HL-60 (cell line): ENCODE results near the gene FRMPD4.

Experiments used
- DNase-seq, 2 experiments: peaks; one replicate each; pipeline ENCODE4 v3.0.0-alpha.2; 2010 to 2020; ENCODE audit warnings: low read depth in 1 of 2, low spot score in 1 of 2
- H3K27ac ChIP-seq: fragments of 250-450 bp; sonication (Bioruptor Pico); replicated peaks from 2 replicates; pipeline ENCODE4 v1.5.1; 2020; ENCODE audit warnings: mild to moderate bottlenecking, moderate library complexity
- H3K27me3 ChIP-seq: fragments of 250-450 bp; sonication (Bioruptor Pico); 2 replicates; pipeline ENCODE4 v1.5.1; 2021; ENCODE audit warnings: mild to moderate bottlenecking, moderate library complexity; ENCODE audit not compliant: insufficient read depth, poor library complexity, severe bottlenecking
- H3K4me3 ChIP-seq: replicated peaks from 2 replicates; pipeline ENCODE4 v1.5.1; 2011; ENCODE audit warnings: mild to moderate bottlenecking, control low read depth, low read length; ENCODE audit not compliant: insufficient read depth
- CTCF ChIP-seq: IDR thresholded peaks from one replicate; pipeline ENCODE4 v1.5.1; 2011; ENCODE audit warnings: low read length, control low read depth, inconsistent platforms; ENCODE audit not compliant: insufficient read depth
- GABPA ChIP-seq: IDR thresholded peaks from 2 replicates; pipeline ENCODE4 v1.6.1; 2012; ENCODE audit warnings: low read depth
- POLR2AphosphoS5 ChIP-seq: IDR thresholded peaks from 2 replicates; pipeline ENCODE4 v1.6.1; 2012; ENCODE audit warnings: low read depth
- REST ChIP-seq: IDR thresholded peaks from 2 replicates; pipeline ENCODE4 v1.6.1; 2012; ENCODE audit warnings: low read depth; ENCODE audit not compliant: insufficient replicate concordance
- SPI1 ChIP-seq: IDR thresholded peaks from 2 replicates; pipeline ENCODE4 v1.6.1; 2012; ENCODE audit warnings: low read depth, mild to moderate bottlenecking, borderline replicate concordance

The FRMPD4 gene

DNA sequence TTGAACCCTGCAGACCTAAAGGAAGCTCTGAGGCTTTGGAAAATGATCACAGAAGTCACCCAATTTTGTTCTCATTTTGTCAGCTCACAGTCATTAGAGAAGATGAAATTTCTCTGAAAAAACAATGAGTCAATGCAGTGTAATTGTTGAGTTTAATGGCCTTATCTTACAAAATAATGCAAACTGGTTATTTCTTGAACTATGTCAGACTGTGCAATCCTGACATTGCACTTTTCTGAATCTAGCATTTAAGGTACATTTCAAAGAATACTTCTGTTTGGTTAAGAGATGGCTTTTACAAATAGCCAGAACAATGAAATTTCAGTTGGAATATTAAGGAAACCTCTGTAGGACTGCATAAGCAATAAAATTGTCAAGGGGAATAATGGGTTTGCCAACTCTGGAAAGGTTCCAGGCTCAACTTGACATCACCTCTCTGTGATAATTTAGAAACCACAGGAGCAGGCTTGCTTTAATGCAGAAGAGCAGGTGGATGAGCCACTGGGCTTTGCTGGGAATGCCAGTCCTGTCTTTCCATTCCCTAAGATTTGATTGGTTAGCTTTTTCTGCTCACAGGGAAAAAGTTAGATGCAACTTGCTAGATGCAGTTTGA is 222.8 kb downstream of the FRMPD4 start:
- Histone ChIP-seq H3K27me3 (peaks cover under 1% of the 10 kb centered on the region), H3K27ac (no peak overlapping the region), H3K4me3 (no peak overlapping the region)
- no peak for DNase-seq
- no peak for TF ChIP-seq REST
- TF ChIP-seq POLR2AphosphoS5 = no peak
- no peak for TF ChIP-seq SPI1
- no peak for TF ChIP-seq GABPA
- no peak for TF ChIP-seq CTCF

- Histone ChIP-seq H3K27me3 (no peaks in the 10 kb centered on the region), H3K4me3 (no peak overlapping the region), H3K27ac (no peak overlapping the region)
- DNase-seq = no peak
- TF ChIP-seq REST (no peak), CTCF (no peak), SPI1 (no peak), GABPA (no peak), POLR2AphosphoS5 (no peak)
Measured at GRCh38 chrX:12363216-12363615, 224.9 kb downstream of the FRMPD4 start.

- Histone ChIP-seq H3K27ac (no peak overlapping the region), H3K4me3 (no peak overlapping the region), H3K27me3 (no peaks in the 10 kb centered on the region)
- TF ChIP-seq SPI1 (no peak), POLR2AphosphoS5 (no peak), REST (no peak), CTCF (no peak), GABPA (no peak)
- DNase-seq = no peak
Measured at GRCh38 chrX:12366440-12366839, 228.2 kb downstream of the FRMPD4 start.
